Ovary (tissue), 9 donors: ENCODE data around the gene SEMA5B. TPM values are rescaled to one million over a fixed set of nuclear protein-coding genes. Genes with fewer than 3 reads are reported as not detected.

ENCODE experiments used
- DNase-seq, 5 donors: peaks; one replicate each; pipeline ENCODE4 v3.0.0-alpha.2; 2019 to 2020
- H3K27ac ChIP-seq, 2 donors: fragments of 200-600 bp; one replicate each; pipeline versions ENCODE4 v1.5.1 to v1.8.0; 2019 to 2022
- H3K27me3 ChIP-seq: fragments of 200-600 bp; one replicate; pipeline ENCODE4 v1.8.0; 2022
- H3K36me3 ChIP-seq: fragments of 200-600 bp; sonication (generic); one replicate; pipeline ENCODE4 v1.5.1; 2019
- H3K4me1 ChIP-seq: one replicate; pipeline ENCODE4 v1.8.1; 2013; ENCODE audit warnings: mild to moderate bottlenecking, moderate library complexity; ENCODE audit not compliant: insufficient read depth
- H3K4me3 ChIP-seq: fragments of 200-600 bp; sonication (generic); one replicate; pipeline ENCODE4 v1.5.1; 2017
- H3K9me3 ChIP-seq, 2 donors: fragments of 200-600 bp in 1 of 2; sonication (generic) in 1 of 2; one replicate each; pipeline versions ENCODE4 v1.5.1 to v1.8.1; 2013 to 2019; ENCODE audit warnings: mild to moderate bottlenecking in 1 of 2, moderate library complexity in 1 of 2
- CTCF ChIP-seq, 3 donors: fragments of 450-650 bp in 2 of 3; fragments of 200-600 bp in 1 of 3; IDR thresholded peaks; one replicate each; pipeline versions ENCODE4 v1.5.1 to v1.8.0; 2016 to 2022; ENCODE audit warnings: antibody characterized with exemption in 3 of 3, mild to moderate bottlenecking in 1 of 3
- EP300 ChIP-seq: sonication (generic); formaldehyde crosslinking; IDR thresholded peaks from one replicate; pipeline ENCODE4 v1.6.1; 2017; ENCODE audit warnings: antibody characterized with exemption
- POLR2A ChIP-seq: fragments of 450-650 bp; IDR thresholded peaks from one replicate; pipeline ENCODE4 v1.6.1; 2017; ENCODE audit warnings: antibody characterized with exemption, mild to moderate bottlenecking, moderate library complexity
- WGBS, 3 donors: extraction: QIAGEN DNeasy Blood & Tissue Kit in 1 of 3; methylation state at CpG; one replicate each; pipeline versions ENCODE4 v1.1.5 to v1.1.7; 2013 to 2017; 5-methylcytosine and 5-hydroxymethylcytosine counted together
- intact Hi-C, 4 donors: fragments of 100-400 bp; cut with DNase I; formaldehyde crosslinking; loops; one replicate each; pipeline versions ENCODE4 v1.11.0 to v1.15.1; 2022 to 2023
- polyA plus RNA-seq, 2 donors: library from polyadenylated mRNA; stranded (reverse); fragments of 200-250 nt in 1 of 2; fragments of 350-450 nt in 1 of 2; fragmentation: Illumina TruSeq in 1 of 2; extraction: RNeasy Lipid Tissue Mini Kit (QIAGEN cat#74804) in 1 of 2; gene quantifications; one replicate each; pipeline ENCODE4 v1.2.3, GENCODE V29; 2013 to 2014
- total RNA-seq, 7 donors: library from RNA; depleted of rRNA in 2 of 7; stranded (reverse); fragments of >200 nt in 2 of 7; fragmentation: NEBNext Ultra II Directional in 3 of 7; extraction: Animal tissue kit (Norgen Biotek cat#: 25700) in 3 of 7; gene quantifications; one replicate each; pipeline versions ENCODE4 v1.1.0 to v1.2.4, GENCODE V29; 2016 to 2023
- donor health status: DM: no; HTN: no; CAD: no; lungs with moderate emphysema.
- donor health status: DM: no; HTN: no; CAD: no.
- donor health status: Bipolar disorder and iron deficiency.
- donor health status: DM: yes; HTN: yes; CAD: no.
- donor health status: DM: no; HTN: no; CAD: no.
- donor health status: DM: yes; HTN: yes; CAD: no.

Gene SEMA5B
- total and polyA plus RNA-seq, 9 donors, result 0.22 to 3.1 (median 1.3) TPM

GRCh38 chr3:123039178-123039577 is 11.6 kb upstream of the SEMA5B start:
- Histone ChIP-seq H3K27me3 (no peaks in the 10 kb centered on the region), H3K36me3 (no peaks in the 10 kb centered on the region), H3K4me3 (no peak overlapping the region), H3K27ac (no peak overlapping the region), H3K4me1 (no peaks in the 10 kb centered on the region), H3K9me3 (no peaks in the 10 kb centered on the region)
- 70 to 80% (median 77%) methylated on average over 3 of the region's 3 CpGs for WGBS, 3 donors
- no peak for DNase-seq
- TF ChIP-seq CTCF (IDR thresholded peaks at IDR 0.05), result no peak
- no peak for TF ChIP-seq POLR2A
- TF ChIP-seq EP300, result no peak
- intact Hi-C loops, result loop anchor here in 1 of 4 donors (5.0 kb wide), 1 partner anchor 657 kb away; the partner anchor contains the start of genes FAM162A and MIX23

- no peak for TF ChIP-seq EP300
- TF ChIP-seq POLR2A, result no peak
- TF ChIP-seq CTCF (IDR thresholded peaks at IDR 0.05), result no peak
- H3K9me3 ChIP-seq, result no peaks in the 10 kb centered on the region
- no peaks in the 10 kb centered on the region for H3K36me3 ChIP-seq
- H3K27me3 ChIP-seq, result no peaks in the 10 kb centered on the region
- no peak for DNase-seq
- no peak overlapping the region for H3K27ac ChIP-seq
- intact Hi-C loops, result loop anchor here in 1 of 4 donors (5.0 kb wide), 1 partner anchor 656 kb away; the partner anchor contains the start of genes FAM162A and MIX23
- H3K4me1 ChIP-seq, result no peaks in the 10 kb centered on the region
- H3K4me3 ChIP-seq, result no peak overlapping the region
Observed at GRCh38 chr3:123038751-123039150, 11.2 kb upstream of the SEMA5B start.

GRCh38 chr3:123037015-123037375 is 9.4 kb upstream of the SEMA5B start:
- Histone ChIP-seq H3K27me3 (no peaks in the 10 kb centered on the region), H3K36me3 (no peaks in the 10 kb centered on the region), H3K27ac (no peak overlapping the region), H3K4me1 (no peaks in the 10 kb centered on the region), H3K9me3 (no peaks in the 10 kb centered on the region), H3K4me3 (no peak overlapping the region)
- TF ChIP-seq EP300, result no peak
- WGBS, 3 donors, result 66 to 68% (median 66%) methylated on average over 5 of the region's 5 CpGs
- no peak for DNase-seq
- intact Hi-C loops, result loop anchor here in 1 of 4 donors (5.0 kb wide), 1 partner anchor 655 kb away; the partner anchor contains the start of genes FAM162A and MIX23

GRCh38 chr3:123036352-123037014 is 8.9 kb upstream of the SEMA5B start:
- Histone ChIP-seq H3K27me3 (no peaks in the 10 kb centered on the region), H3K9me3 (no peaks in the 10 kb centered on the region), H3K27ac (no peak overlapping the region), H3K4me1 (no peaks in the 10 kb centered on the region), H3K36me3 (no peaks in the 10 kb centered on the region), H3K4me3 (no peak overlapping the region)
- 44 to 50% (median 47%) methylated on average over 8 of the region's 8 CpGs for WGBS, 3 donors
- no peak for TF ChIP-seq EP300
- TF ChIP-seq CTCF (IDR thresholded peaks at IDR 0.05), result no peak
- TF ChIP-seq POLR2A, result no peak
- no peak for DNase-seq
- intact Hi-C loops, result loop anchor here in 1 of 4 donors (5.0 kb wide), 1 partner anchor 654 kb away; the partner anchor contains the start of genes FAM162A and MIX23

- intact Hi-C loops, result loop anchor here in 1 of 4 donors (5.0 kb wide), 1 partner anchor 653 kb away; the partner anchor contains the start of genes FAM162A and MIX23
- H3K4me1 ChIP-seq, result no peaks in the 10 kb centered on the region
- H3K4me3 ChIP-seq, result no peak overlapping the region
- WGBS, 3 donors, result 87 to 93% (median 90%) methylated on average over 3 of the region's 3 CpGs
- no peaks in the 10 kb centered on the region for H3K9me3 ChIP-seq
- no peaks in the 10 kb centered on the region for H3K36me3 ChIP-seq
- no peak overlapping the region for H3K27ac ChIP-seq
- TF ChIP-seq CTCF (IDR thresholded peaks at IDR 0.05) (no peak), EP300 (no peak), POLR2A (no peak)
- DNase-seq, result no peak
- H3K27me3 ChIP-seq, result no peaks in the 10 kb centered on the region
Observed at GRCh38 chr3:123034996-123035395, 7.4 kb upstream of the SEMA5B start.
